GM12892 (cell line): ENCODE results near the gene FBXL13.

ENCODE experiments used
- POLR2A ChIP-seq: IDR thresholded peaks from 2 replicates; pipeline ENCODE4 v1.6.1; 2011; ENCODE audit warnings: low read depth, low read length, control low read depth
- POLR2AphosphoS5 ChIP-seq: IDR thresholded peaks from 2 replicates; pipeline ENCODE4 v1.6.1; 2011; ENCODE audit warnings: low read depth, low read length, control low read depth
- TAF1 ChIP-seq: IDR thresholded peaks from 2 replicates; pipeline ENCODE4 v1.6.1; 2011; ENCODE audit warnings: low read depth, mild to moderate bottlenecking, control low read depth, low read length, borderline replicate concordance

DNA sequence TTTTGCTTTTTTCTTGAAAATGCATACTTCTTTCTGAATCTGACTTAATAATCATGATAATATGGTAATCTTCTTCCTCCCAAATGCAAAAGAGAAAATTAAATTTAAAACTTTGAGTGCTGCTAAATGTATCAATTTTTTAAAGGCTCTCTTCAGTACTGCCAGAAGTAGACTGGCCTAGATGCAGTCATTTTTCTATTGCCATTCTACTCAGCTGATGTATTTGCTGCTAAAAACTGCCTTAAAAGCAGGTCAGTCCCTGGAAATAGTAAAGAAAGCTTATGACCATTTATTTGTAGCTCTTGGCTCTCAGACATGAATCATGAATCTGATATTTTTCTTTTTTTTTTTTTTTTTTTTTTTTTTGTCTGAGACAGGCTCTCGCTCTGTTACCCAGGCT, 45.8 kb upstream of the FBXL13 start:
- no peak for TF ChIP-seq POLR2A
- TF ChIP-seq POLR2AphosphoS5 = no peak
- TF ChIP-seq TAF1 = no peak
